GM12874 (cell line): Measurements from ENCODE around the gene ABCC1.

Experiments
- TF ChIP-seq, protein P1 (sequence below): IDR thresholded peaks from 2 replicates; pipeline ENCODE4 v1.5.1; 2011; ENCODE audit warnings: low read depth, mild to moderate bottlenecking, control low read depth, low read length, moderate library complexity; ENCODE audit not compliant: insufficient read depth

Gene ABCC1

DNA sequence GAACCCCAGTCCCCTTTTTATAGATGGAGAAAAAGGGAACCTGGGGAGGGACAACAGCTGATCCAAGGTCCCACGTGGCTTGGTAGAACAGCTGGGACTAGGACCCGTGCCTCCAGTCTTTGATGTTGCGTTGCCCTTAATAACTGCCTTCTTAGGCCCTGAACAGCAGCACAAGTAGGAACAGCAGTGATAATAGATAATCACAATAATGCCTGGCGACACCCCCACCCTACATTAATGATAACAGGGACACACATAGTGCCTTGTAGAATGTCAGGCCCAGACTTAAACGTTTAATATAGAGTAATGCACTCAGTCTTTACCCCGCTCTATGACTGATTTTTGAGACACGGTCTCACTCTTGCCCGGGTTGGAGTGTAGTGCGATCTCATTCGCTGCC is 177.5 kb downstream of the ABCC1 start:
- TF ChIP-seq, protein P1, sequence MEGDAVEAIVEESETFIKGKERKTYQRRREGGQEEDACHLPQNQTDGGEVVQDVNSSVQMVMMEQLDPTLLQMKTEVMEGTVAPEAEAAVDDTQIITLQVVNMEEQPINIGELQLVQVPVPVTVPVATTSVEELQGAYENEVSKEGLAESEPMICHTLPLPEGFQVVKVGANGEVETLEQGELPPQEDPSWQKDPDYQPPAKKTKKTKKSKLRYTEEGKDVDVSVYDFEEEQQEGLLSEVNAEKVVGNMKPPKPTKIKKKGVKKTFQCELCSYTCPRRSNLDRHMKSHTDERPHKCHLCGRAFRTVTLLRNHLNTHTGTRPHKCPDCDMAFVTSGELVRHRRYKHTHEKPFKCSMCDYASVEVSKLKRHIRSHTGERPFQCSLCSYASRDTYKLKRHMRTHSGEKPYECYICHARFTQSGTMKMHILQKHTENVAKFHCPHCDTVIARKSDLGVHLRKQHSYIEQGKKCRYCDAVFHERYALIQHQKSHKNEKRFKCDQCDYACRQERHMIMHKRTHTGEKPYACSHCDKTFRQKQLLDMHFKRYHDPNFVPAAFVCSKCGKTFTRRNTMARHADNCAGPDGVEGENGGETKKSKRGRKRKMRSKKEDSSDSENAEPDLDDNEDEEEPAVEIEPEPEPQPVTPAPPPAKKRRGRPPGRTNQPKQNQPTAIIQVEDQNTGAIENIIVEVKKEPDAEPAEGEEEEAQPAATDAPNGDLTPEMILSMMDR: no peak

- TF ChIP-seq, protein P1: peak; percentile 77
These were observed 178.2 kb downstream of the ABCC1 start for GRCh38 chr16:16127469-16128116.

GRCh38 chr16:16131204-16131603 is 181.8 kb downstream of the ABCC1 start:
- TF ChIP-seq, protein P1: no peak

DNA sequence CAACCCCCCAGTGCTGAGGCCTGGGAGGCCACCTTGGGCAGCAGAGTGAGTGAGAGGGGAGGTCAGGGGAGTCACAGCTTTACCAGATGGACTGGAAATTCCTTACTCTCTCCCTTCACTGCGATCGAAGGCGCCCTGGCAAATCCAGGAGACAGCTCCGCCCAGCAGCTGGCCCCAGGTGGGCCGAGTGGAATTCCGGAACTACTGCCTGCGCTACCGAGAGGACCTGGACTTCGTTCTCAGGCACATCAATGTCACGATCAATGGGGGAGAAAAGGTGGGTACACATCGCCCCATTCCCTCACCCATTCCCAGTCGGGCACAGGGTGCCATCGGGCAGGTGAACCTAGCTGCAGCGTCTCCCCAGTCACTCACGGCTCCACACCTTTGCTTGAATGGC is 182.2 kb downstream of the ABCC1 start:
- TF ChIP-seq, protein P1: no peak

- TF ChIP-seq, protein P1: no peak
These were observed 184.7 kb downstream of the ABCC1 start for GRCh38 chr16:16133943-16134604.

GRCh38 chr16:16136588-16136987 is 187.2 kb downstream of the ABCC1 start:
- TF ChIP-seq, protein P1: no peak

- TF ChIP-seq, protein P1: no peak
These were observed 187.7 kb downstream of the ABCC1 start for GRCh38 chr16:16137110-16137509.
